ENCODE measurements around the gene CILP.

The CILP gene, protein sequence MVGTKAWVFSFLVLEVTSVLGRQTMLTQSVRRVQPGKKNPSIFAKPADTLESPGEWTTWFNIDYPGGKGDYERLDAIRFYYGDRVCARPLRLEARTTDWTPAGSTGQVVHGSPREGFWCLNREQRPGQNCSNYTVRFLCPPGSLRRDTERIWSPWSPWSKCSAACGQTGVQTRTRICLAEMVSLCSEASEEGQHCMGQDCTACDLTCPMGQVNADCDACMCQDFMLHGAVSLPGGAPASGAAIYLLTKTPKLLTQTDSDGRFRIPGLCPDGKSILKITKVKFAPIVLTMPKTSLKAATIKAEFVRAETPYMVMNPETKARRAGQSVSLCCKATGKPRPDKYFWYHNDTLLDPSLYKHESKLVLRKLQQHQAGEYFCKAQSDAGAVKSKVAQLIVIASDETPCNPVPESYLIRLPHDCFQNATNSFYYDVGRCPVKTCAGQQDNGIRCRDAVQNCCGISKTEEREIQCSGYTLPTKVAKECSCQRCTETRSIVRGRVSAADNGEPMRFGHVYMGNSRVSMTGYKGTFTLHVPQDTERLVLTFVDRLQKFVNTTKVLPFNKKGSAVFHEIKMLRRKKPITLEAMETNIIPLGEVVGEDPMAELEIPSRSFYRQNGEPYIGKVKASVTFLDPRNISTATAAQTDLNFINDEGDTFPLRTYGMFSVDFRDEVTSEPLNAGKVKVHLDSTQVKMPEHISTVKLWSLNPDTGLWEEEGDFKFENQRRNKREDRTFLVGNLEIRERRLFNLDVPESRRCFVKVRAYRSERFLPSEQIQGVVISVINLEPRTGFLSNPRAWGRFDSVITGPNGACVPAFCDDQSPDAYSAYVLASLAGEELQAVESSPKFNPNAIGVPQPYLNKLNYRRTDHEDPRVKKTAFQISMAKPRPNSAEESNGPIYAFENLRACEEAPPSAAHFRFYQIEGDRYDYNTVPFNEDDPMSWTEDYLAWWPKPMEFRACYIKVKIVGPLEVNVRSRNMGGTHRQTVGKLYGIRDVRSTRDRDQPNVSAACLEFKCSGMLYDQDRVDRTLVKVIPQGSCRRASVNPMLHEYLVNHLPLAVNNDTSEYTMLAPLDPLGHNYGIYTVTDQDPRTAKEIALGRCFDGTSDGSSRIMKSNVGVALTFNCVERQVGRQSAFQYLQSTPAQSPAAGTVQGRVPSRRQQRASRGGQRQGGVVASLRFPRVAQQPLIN

DNA sequence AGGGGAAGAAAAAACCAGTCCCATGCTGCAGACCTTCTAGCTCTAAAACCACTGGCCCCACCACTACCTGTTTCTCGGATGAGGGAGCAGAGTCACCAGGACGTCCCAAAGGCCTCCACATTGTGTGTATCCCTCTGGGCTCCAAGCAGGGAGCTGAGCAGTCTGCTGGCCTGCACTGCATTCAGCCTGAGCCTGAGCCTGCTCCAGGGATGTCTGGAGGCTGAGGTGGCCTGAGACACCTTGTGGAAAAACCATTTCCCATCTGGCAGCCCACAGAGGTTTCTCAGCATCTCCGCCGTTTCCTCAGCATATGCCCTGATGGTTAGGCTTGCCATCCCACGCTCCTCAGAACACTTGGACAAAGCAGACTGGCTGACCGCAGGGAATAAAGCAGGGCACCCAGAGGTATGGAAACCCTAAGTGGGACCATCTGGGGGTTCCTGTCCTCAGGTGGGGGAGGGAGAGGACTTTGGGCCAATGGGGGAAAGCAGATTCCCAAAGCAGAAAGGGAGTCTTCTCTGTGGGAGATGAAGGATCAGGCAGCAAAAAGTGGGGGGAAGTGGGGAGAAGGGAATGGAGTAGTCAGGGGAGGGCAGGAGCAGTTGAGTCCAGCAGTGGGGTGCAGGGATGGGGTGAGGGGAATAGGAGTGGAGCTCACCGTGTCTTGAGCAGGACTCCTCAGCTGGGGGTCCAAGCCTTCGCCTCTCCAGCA, at the start of gene CILP:
Gene CILP (minus strand): TSS at position 704 of the 712 bp plus-strand sequence. CDS start 1,718 bp downstream, outside the sequence.
- H2AFZ ChIP-seq (ENCODE audit: low read depth, low read length, severe bottlenecking) = no peak within 1 kb of the TSS
- H3K4me3 ChIP-seq (ENCODE audit: insufficient read depth, low read length, poor library complexity, severe bottlenecking) = no peak within 1 kb of the TSS

DNA sequence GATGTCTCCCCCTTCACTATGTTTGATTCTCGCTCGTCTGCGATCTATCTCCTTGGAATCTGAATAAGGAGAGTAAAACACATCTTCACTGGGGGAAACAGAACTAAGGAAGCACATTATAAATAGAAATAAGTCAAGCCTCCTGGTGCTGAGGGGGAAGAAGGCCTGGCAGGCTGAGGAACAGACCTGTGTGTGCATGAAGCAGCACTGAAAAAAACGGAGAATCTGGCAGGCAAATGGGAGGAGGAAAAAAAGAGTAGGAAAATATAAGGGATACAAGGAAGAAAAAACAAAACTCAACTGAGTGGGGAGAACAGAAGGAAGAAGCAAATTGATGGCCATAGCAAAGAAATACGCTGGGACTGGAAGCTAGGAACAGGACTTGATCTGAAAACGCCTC, 49.7 kb upstream of the CILP start:
- H3F3A ChIP-seq (ENCODE audit: insufficient read depth) = no peaks in the 10 kb centered on the region
- H3K27ac ChIP-seq (ENCODE audit: low read depth, low read length) = no peak overlapping the region
- H3K4me3 ChIP-seq (ENCODE audit: insufficient read depth, low read length, poor library complexity, severe bottlenecking) = no peak overlapping the region
- H4K20me1 ChIP-seq (ENCODE audit: low read depth, low read length) = no peaks in the 10 kb centered on the region
- H3K9me3 ChIP-seq (ENCODE audit: insufficient read depth, low read length) = no peaks in the 10 kb centered on the region
- no peaks in the 10 kb centered on the region for H3K9me2 ChIP-seq (replicated peaks; ENCODE audit: insufficient read depth, low read length)
- no peak for TF ChIP-seq EZH2phosphoT487 (conservative IDR thresholded peaks at IDR 0.05; ENCODE audit: low read length)
- TF ChIP-seq, protein P1, sequence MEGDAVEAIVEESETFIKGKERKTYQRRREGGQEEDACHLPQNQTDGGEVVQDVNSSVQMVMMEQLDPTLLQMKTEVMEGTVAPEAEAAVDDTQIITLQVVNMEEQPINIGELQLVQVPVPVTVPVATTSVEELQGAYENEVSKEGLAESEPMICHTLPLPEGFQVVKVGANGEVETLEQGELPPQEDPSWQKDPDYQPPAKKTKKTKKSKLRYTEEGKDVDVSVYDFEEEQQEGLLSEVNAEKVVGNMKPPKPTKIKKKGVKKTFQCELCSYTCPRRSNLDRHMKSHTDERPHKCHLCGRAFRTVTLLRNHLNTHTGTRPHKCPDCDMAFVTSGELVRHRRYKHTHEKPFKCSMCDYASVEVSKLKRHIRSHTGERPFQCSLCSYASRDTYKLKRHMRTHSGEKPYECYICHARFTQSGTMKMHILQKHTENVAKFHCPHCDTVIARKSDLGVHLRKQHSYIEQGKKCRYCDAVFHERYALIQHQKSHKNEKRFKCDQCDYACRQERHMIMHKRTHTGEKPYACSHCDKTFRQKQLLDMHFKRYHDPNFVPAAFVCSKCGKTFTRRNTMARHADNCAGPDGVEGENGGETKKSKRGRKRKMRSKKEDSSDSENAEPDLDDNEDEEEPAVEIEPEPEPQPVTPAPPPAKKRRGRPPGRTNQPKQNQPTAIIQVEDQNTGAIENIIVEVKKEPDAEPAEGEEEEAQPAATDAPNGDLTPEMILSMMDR (IDR thresholded peaks at IDR 0.05; ENCODE audit: insufficient read depth, low read length, poor library complexity, severe bottlenecking) = no peak
- H3K4me2 ChIP-seq (ENCODE audit: low read depth, low read length, poor library complexity, severe bottlenecking) = no peak overlapping the region
- no peak overlapping the region for H2AFZ ChIP-seq (ENCODE audit: low read depth, low read length, severe bottlenecking)
- no peaks in the 10 kb centered on the region for H3K27me3 ChIP-seq (ENCODE audit: low read length)
- no peaks in the 10 kb centered on the region for H3K79me2 ChIP-seq (ENCODE audit: insufficient read depth, low read length)
- no peak overlapping the region for H3K9ac ChIP-seq (ENCODE audit: low read length)
- no peaks in the 10 kb centered on the region for H3K36me3 ChIP-seq (ENCODE audit: low read length)

More for the DNA sequence above, at the start of gene CILP:
- H3K9me3 ChIP-seq (ENCODE audit: insufficient read depth, low read length) = no peaks in the 10 kb centered on the region
- no peak within 1 kb of the TSS for H3K9ac ChIP-seq (ENCODE audit: low read length)
- H3F3A ChIP-seq (ENCODE audit: insufficient read depth) = no peaks in the 10 kb centered on the region
- H3K4me2 ChIP-seq (ENCODE audit: low read depth, low read length, poor library complexity, severe bottlenecking) = no peak within 1 kb of the TSS
- no peaks in the 10 kb centered on the region for H3K36me3 ChIP-seq (ENCODE audit: low read length)
- no peaks in the 10 kb centered on the region for H4K20me1 ChIP-seq (ENCODE audit: low read depth, low read length)
- no peaks in the 10 kb centered on the region for H3K27me3 ChIP-seq (ENCODE audit: low read length)
- TF ChIP-seq, protein P1 (IDR thresholded peaks at IDR 0.05; ENCODE audit: insufficient read depth, low read length, poor library complexity, severe bottlenecking) = no peak
- TF ChIP-seq EZH2phosphoT487 (conservative IDR thresholded peaks at IDR 0.05; ENCODE audit: low read length) = no peak
- H3K9me2 ChIP-seq (replicated peaks; ENCODE audit: insufficient read depth, low read length) = no peaks in the 10 kb centered on the region
- H3K27ac ChIP-seq (ENCODE audit: low read depth, low read length) = no peak within 1 kb of the TSS
- H3K79me2 ChIP-seq (ENCODE audit: insufficient read depth, low read length) = no peaks in the 10 kb centered on the region

DNA sequence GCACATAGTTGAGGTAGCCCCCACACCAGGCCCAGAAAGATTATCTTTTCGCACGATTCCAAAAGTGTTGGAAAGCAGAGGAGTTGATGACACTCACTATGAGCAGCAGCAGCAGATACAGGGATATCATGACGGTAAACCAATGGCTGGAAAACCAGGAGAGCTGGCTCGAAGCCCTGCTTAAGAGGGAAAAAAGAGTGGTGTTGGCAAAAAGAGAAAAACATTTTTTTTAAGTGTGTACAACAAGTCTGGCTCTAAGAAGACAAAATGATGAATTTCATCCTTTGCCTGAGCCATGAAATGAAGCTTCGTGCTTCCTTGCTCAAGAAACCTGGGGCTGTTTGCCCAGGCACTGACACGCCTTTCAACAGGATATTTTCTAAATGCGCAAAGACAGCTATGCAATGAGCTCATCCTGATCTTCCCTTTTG, 48.1 kb upstream of the CILP start:
- H3K27ac ChIP-seq (ENCODE audit: low read depth, low read length) = no peak overlapping the region
- no peaks in the 10 kb centered on the region for H3K27me3 ChIP-seq (ENCODE audit: low read length)
- H3K4me3 ChIP-seq (ENCODE audit: insufficient read depth, low read length, poor library complexity, severe bottlenecking) = no peak overlapping the region
- H3K9ac ChIP-seq (ENCODE audit: low read length) = no peak overlapping the region
- no peaks in the 10 kb centered on the region for H3K9me2 ChIP-seq (replicated peaks; ENCODE audit: insufficient read depth, low read length)
- no peak overlapping the region for H2AFZ ChIP-seq (ENCODE audit: low read depth, low read length, severe bottlenecking)
- no peaks in the 10 kb centered on the region for H3K9me3 ChIP-seq (ENCODE audit: insufficient read depth, low read length)
- H4K20me1 ChIP-seq (ENCODE audit: low read depth, low read length) = no peaks in the 10 kb centered on the region
- H3K4me2 ChIP-seq (ENCODE audit: low read depth, low read length, poor library complexity, severe bottlenecking) = no peak overlapping the region
- H3K79me2 ChIP-seq (ENCODE audit: insufficient read depth, low read length) = no peaks in the 10 kb centered on the region
- H3K36me3 ChIP-seq (ENCODE audit: low read length) = no peaks in the 10 kb centered on the region
- TF ChIP-seq, protein P1 (IDR thresholded peaks at IDR 0.05; ENCODE audit: insufficient read depth, low read length, poor library complexity, severe bottlenecking) = no peak
- no peak for TF ChIP-seq EZH2phosphoT487 (conservative IDR thresholded peaks at IDR 0.05; ENCODE audit: low read length)
- no peaks in the 10 kb centered on the region for H3F3A ChIP-seq (ENCODE audit: insufficient read depth)

Data from SU-DHL-6 (cell line).